GM23338 (cell line): ENCODE results near the gene CEP89. TPM values are rescaled to one million over a fixed set of nuclear protein-coding genes. Genes with fewer than 3 reads are reported as not detected.

Source experiments
- ATAC-seq: fragments of 200-7000 bp; cut with Tn5 transposase; 3 replicates; pipeline ENCODE4 v1.9.1; 2020
- DNase-seq: peaks from one replicate; pipeline ENCODE4 v3.0.0-alpha.2; 2015; ENCODE audit warnings: low spot score
- H2AFZ ChIP-seq: fragments of 200-600 bp; sonication (generic); 2 replicates; pipeline ENCODE4 v1.8.0; 2016; ENCODE audit warnings: antibody characterized with exemption, mild to moderate bottlenecking, moderate library complexity
- H3F3A ChIP-seq: fragments of 200-600 bp; sonication (generic); replicated peaks from 2 replicates; pipeline ENCODE4 v1.8.0; 2017; ENCODE audit warnings: antibody characterized with exemption, mixed run types, low read depth
- H3K27ac ChIP-seq: fragments of 200-600 bp; sonication (generic); 2 replicates; pipeline ENCODE4 v1.6.1; 2016; ENCODE audit warnings: low read depth
- H3K27me3 ChIP-seq: fragments of 200-600 bp; sonication (generic); 2 replicates; pipeline ENCODE4 v1.8.0; 2016; ENCODE audit warnings: mild to moderate bottlenecking, mixed run types, moderate library complexity; ENCODE audit not compliant: insufficient read depth
- H3K36me3 ChIP-seq: fragments of 200-600 bp; sonication (generic); 2 replicates; pipeline ENCODE4 v1.8.0; 2016; ENCODE audit warnings: mild to moderate bottlenecking; ENCODE audit not compliant: insufficient read depth
- H3K4me1 ChIP-seq: fragments of 200-600 bp; sonication (generic); 2 replicates; pipeline ENCODE4 v1.8.0; 2016; ENCODE audit warnings: mild to moderate bottlenecking, moderate library complexity; ENCODE audit not compliant: insufficient read depth
- H3K4me2 ChIP-seq: fragments of 200-600 bp; sonication (generic); 2 replicates; pipeline ENCODE4 v1.7.1; 2017; ENCODE audit warnings: mixed run types
- H3K4me3 ChIP-seq: fragments of 200-600 bp; sonication (generic); 2 replicates; pipeline ENCODE4 v1.6.1; 2016; ENCODE audit warnings: mixed run types
- H3K79me2 ChIP-seq: fragments of 200-600 bp; sonication (generic); replicated peaks from 2 replicates; pipeline ENCODE4 v1.8.0; 2017; ENCODE audit warnings: mild to moderate bottlenecking; ENCODE audit not compliant: insufficient read depth
- H3K9me2 ChIP-seq: fragments of 200-600 bp; sonication (generic); 2 replicates; pipeline ENCODE4 v1.8.0; 2017; ENCODE audit not compliant: insufficient read depth
- H4K20me1 ChIP-seq: fragments of 200-600 bp; sonication (generic); replicated peaks from 2 replicates; pipeline ENCODE4 v1.8.0; 2017; ENCODE audit warnings: mild to moderate bottlenecking; ENCODE audit not compliant: insufficient read depth
- H3K27ac Mint-ChIP-seq: 2 replicates; pipeline ENCODE4 v1.8.0; 2020; ENCODE audit warnings: inconsistent platforms, mild to moderate bottlenecking, moderate library complexity, mixed read lengths
- H3K27me3 Mint-ChIP-seq: 3 replicates; pipeline ENCODE4 v1.8.0; 2022; ENCODE audit warnings: low read depth, mild to moderate bottlenecking, moderate library complexity, mixed read lengths, inconsistent platforms; ENCODE audit not compliant: insufficient read depth, poor library complexity
- H3K36me3 Mint-ChIP-seq: 3 replicates; pipeline ENCODE4 v1.8.0; 2021; ENCODE audit warnings: low read depth, mild to moderate bottlenecking, inconsistent platforms, moderate library complexity, mixed read lengths
- H3K4me1 Mint-ChIP-seq: 3 replicates; pipeline ENCODE4 v1.8.0; 2020; ENCODE audit warnings: mild to moderate bottlenecking, inconsistent platforms, mixed read lengths
- H3K4me3 Mint-ChIP-seq: 3 replicates; pipeline ENCODE4 v1.8.0; 2021; ENCODE audit warnings: moderate library complexity, mild to moderate bottlenecking, inconsistent platforms, mixed read lengths
- H3K9me3 Mint-ChIP-seq: 3 replicates; pipeline ENCODE4 v1.8.0; 2020; ENCODE audit warnings: moderate library complexity, mild to moderate bottlenecking, inconsistent platforms, mixed read lengths
- ETS1 ChIP-seq: IDR thresholded peaks from 2 replicates; pipeline ENCODE4 v1.6.1; 2016; ENCODE audit warnings: antibody characterized with exemption
- EZH2 ChIP-seq: fragments of 200-600 bp; sonication (generic); IDR thresholded peaks from one replicate; pipeline ENCODE4 v1.8.0; 2017; ENCODE audit warnings: antibody characterized with exemption, mild to moderate bottlenecking, low read depth; ENCODE audit not compliant: unreplicated experiment
- EZH2phosphoT487 ChIP-seq: fragments of 200-600 bp; sonication (generic); IDR thresholded peaks from one replicate; pipeline ENCODE4 v1.8.1; 2018; ENCODE audit warnings: antibody characterized with exemption; ENCODE audit not compliant: unreplicated experiment
- JUNB ChIP-seq: IDR thresholded peaks from one replicate; pipeline ENCODE4 v1.6.1; 2016; ENCODE audit warnings: antibody characterized with exemption; ENCODE audit not compliant: unreplicated experiment
- NANOG ChIP-seq: IDR thresholded peaks from 2 replicates; pipeline ENCODE4 v1.6.1; 2016; ENCODE audit warnings: antibody characterized with exemption, borderline replicate concordance
- REST ChIP-seq: IDR thresholded peaks from one replicate; pipeline ENCODE4 v1.6.1; 2018; ENCODE audit warnings: antibody characterized with exemption; ENCODE audit not compliant: unreplicated experiment
- STAT1 ChIP-seq: IDR thresholded peaks from one replicate; pipeline ENCODE4 v1.6.1; 2016; ENCODE audit warnings: antibody characterized with exemption; ENCODE audit not compliant: unreplicated experiment
- ZNF114 ChIP-seq: fragments of 250-450 bp; sonication (Bioruptor Pico); IDR thresholded peaks from 2 replicates; pipeline ENCODE4 v1.5.0; 2020; ENCODE audit warnings: mild to moderate bottlenecking, moderate library complexity
- ZNF331 ChIP-seq: fragments of 250-450 bp; sonication (Bioruptor Pico); IDR thresholded peaks from 2 replicates; pipeline ENCODE4 v1.5.0; 2020; ENCODE audit warnings: low read depth, mild to moderate bottlenecking, moderate library complexity
- ZNF462 ChIP-seq: fragments of 250-450 bp; sonication (Bioruptor Pico); IDR thresholded peaks from 2 replicates; pipeline ENCODE4 v1.5.0; 2020; ENCODE audit warnings: mild to moderate bottlenecking, moderate library complexity
- polyA plus RNA-seq: library from polyadenylated mRNA; unstranded; fragments of >200 nt; fragmentation: Nextera tagmentation; extraction: Ambion mirVana; gene quantifications from 2 replicates; pipeline ENCODE4 v1.2.1, GENCODE V29; 2016
- total RNA-seq: library from RNA; depleted of rRNA; stranded (reverse); fragments of >200 nt; shearing (Covaris generic); gene quantifications from 2 replicates; pipeline ENCODE4 v1.2.3, GENCODE V29; 2014
- TF ChIP-seq, protein P1 (sequence below), 2 experiments: fragments of 200-600 bp in 1 of 2; sonication (generic) in 1 of 2; conservative IDR thresholded peaks; 2 replicates each; pipeline versions ENCODE4 v1.5.1 to v1.6.1; 2016 to 2017; ENCODE audit warnings: antibody characterized with exemption in 2 of 2, low read depth in 2 of 2, mild to moderate bottlenecking in 2 of 2, moderate library complexity in 1 of 2

The CEP89 gene
- total and polyA plus RNA-seq, 2 experiments from 2014 or later, result 13.4 to 17.5 TPM

GRCh38 chr19:32891609-32892008 is 80.1 kb downstream of the CEP89 start:
- Histone ChIP-seq H3K9me2 (no peaks in the 10 kb centered on the region), H3K27me3 (no peaks in the 10 kb centered on the region), H4K20me1 (no peaks in the 10 kb centered on the region), H3K4me2 (no peak overlapping the region), H3K27ac (no peak overlapping the region), H2AFZ (no peak overlapping the region), H3K4me3 (no peak overlapping the region), H3K79me2 (no peaks in the 10 kb centered on the region), H3F3A (no peaks in the 10 kb centered on the region), H3K36me3 (peaks cover 6% of the 10 kb centered on the region; the same call in 1 of the 2 replicates), H3K4me1 (no peaks in the 10 kb centered on the region)
- no peak for ATAC-seq
- H3K36me3 Mint-ChIP-seq, result peaks cover 26% of the 10 kb centered on the region
- peaks cover under 1% of the 10 kb centered on the region; the same call in 2 of the 3 replicates for H3K4me1 Mint-ChIP-seq
- H3K27me3 Mint-ChIP-seq, result peaks cover 2% of the 10 kb centered on the region
- no peak overlapping the region for H3K27ac Mint-ChIP-seq
- H3K4me3 Mint-ChIP-seq, result no peak overlapping the region
- peaks cover 14% of the 10 kb centered on the region for H3K9me3 Mint-ChIP-seq
- TF ChIP-seq ZNF331 (CRISPR knock-in tag) (no peak), ZNF462 (CRISPR knock-in tag) (no peak), EZH2phosphoT487 (no peak), STAT1 (no peak), ZNF114 (CRISPR knock-in tag) (no peak), EZH2 (no peak), REST (no peak), JUNB (no peak), ETS1 (no peak), NANOG (no peak)
- TF ChIP-seq, protein P1, sequence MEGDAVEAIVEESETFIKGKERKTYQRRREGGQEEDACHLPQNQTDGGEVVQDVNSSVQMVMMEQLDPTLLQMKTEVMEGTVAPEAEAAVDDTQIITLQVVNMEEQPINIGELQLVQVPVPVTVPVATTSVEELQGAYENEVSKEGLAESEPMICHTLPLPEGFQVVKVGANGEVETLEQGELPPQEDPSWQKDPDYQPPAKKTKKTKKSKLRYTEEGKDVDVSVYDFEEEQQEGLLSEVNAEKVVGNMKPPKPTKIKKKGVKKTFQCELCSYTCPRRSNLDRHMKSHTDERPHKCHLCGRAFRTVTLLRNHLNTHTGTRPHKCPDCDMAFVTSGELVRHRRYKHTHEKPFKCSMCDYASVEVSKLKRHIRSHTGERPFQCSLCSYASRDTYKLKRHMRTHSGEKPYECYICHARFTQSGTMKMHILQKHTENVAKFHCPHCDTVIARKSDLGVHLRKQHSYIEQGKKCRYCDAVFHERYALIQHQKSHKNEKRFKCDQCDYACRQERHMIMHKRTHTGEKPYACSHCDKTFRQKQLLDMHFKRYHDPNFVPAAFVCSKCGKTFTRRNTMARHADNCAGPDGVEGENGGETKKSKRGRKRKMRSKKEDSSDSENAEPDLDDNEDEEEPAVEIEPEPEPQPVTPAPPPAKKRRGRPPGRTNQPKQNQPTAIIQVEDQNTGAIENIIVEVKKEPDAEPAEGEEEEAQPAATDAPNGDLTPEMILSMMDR (conservative IDR thresholded peaks at IDR 0.05; ENCODE audit: low read depth in 2 of 2), result no peak
- no peak for DNase-seq
